CD4-positive, alpha-beta memory T cell (primary cell): ENCODE results near the gene GOLT1A. TPM values are rescaled to one million over a fixed set of nuclear protein-coding genes. Genes with fewer than 3 reads are reported as not detected.

Source experiments
- CTCF ChIA-PET: fragments of 350-600 bp; sonication (Branson Sonifier 250); formaldehyde crosslinking; loops from one replicate; lab custom pipeline; 2021; ENCODE audit warnings: inconsistent platforms; ENCODE audit not compliant: partially characterized antibody; lab: Charles Lee
- POLR2A ChIA-PET: fragments of 350-600 bp; sonication (Branson Sonifier 250); formaldehyde crosslinking; loops from one replicate; lab custom pipeline; 2021; ENCODE audit not compliant: partially characterized antibody; lab: Charles Lee
- DNase-seq, 5 donors: peaks; one replicate each; pipeline versions ENCODE4 v3.0.0 to v3.0.0-alpha.2; 2020 to 2022; ENCODE audit warnings: mixed read lengths in 1 of 5
- H3K27ac ChIP-seq: one replicate; pipeline ENCODE4 v1.7.0; 2013; ENCODE audit warnings: low read depth, low read length
- H3K27me3 ChIP-seq: 2 replicates; pipeline ENCODE4 v1.7.0; 2013; ENCODE audit warnings: mild to moderate bottlenecking, low read length, moderate library complexity; ENCODE audit not compliant: insufficient read depth
- H3K36me3 ChIP-seq: 2 replicates; pipeline ENCODE4 v1.7.0; 2013; ENCODE audit warnings: mild to moderate bottlenecking, low read length, moderate library complexity; ENCODE audit not compliant: insufficient read depth
- H3K4me1 ChIP-seq: 2 replicates; pipeline ENCODE4 v1.7.0; 2013; ENCODE audit warnings: mild to moderate bottlenecking, low read length, moderate library complexity; ENCODE audit not compliant: insufficient read depth
- H3K4me3 ChIP-seq, 2 donors: one replicate each; pipeline ENCODE4 v1.7.0; 2013; ENCODE audit warnings: low read length in 2 of 2, mild to moderate bottlenecking in 1 of 2
- H3K9me3 ChIP-seq, 2 donors: one replicate each; pipeline ENCODE4 v1.7.0; 2013; ENCODE audit warnings: low read length in 2 of 2, control low read depth in 1 of 2; ENCODE audit not compliant: control insufficient read depth in 1 of 2
- H3K27ac Mint-ChIP-seq, 7 donors: one replicate each; pipeline ENCODE4 v1.8.0; 2020 to 2021; ENCODE audit warnings: mixed read lengths in 7 of 7, mild to moderate bottlenecking in 6 of 7, inconsistent platforms in 3 of 7, moderate library complexity in 3 of 7
- H3K27me3 Mint-ChIP-seq, 2 donors: one replicate each; pipeline ENCODE4 v1.8.0; 2020 to 2021; ENCODE audit warnings: mixed read lengths in 2 of 2
- H3K36me3 Mint-ChIP-seq, 2 donors: one replicate each; pipeline ENCODE4 v1.8.0; 2020 to 2021; ENCODE audit warnings: mixed read lengths in 2 of 2, inconsistent platforms in 1 of 2, mild to moderate bottlenecking in 1 of 2
- H3K4me1 Mint-ChIP-seq, 4 donors: one replicate each; pipeline ENCODE4 v1.8.0; 2020 to 2021; ENCODE audit warnings: mixed read lengths in 4 of 4, mild to moderate bottlenecking in 1 of 4
- H3K4me3 Mint-ChIP-seq, 8 donors: one replicate each; pipeline ENCODE4 v1.8.0; 2020 to 2021; ENCODE audit warnings: mixed read lengths in 8 of 8, mild to moderate bottlenecking in 7 of 8, moderate library complexity in 6 of 8, inconsistent platforms in 3 of 8
- H3K9me3 Mint-ChIP-seq, 8 donors: one replicate each; pipeline ENCODE4 v1.8.0; 2020 to 2021; ENCODE audit warnings: mixed read lengths in 8 of 8, mild to moderate bottlenecking in 5 of 8, inconsistent platforms in 3 of 8, moderate library complexity in 1 of 8
- intact Hi-C: fragments of 100-400 bp; cut with micrococcal nuclease; formaldehyde crosslinking; loops from one replicate; pipeline ENCODE4 v1.15.1; 2023
- polyA plus RNA-seq, 2 donors: library from polyadenylated mRNA; unstranded; fragments of 300-500 nt; fragmentation: Illumina TruSeq; gene quantifications; one replicate each; pipeline ENCODE4 v1.2.3, GENCODE V29; 2021
- total RNA-seq, 2 experiments: library from RNA; stranded (reverse); gene quantifications; one replicate each; pipeline ENCODE4 v1.2.3, GENCODE V29; 2021

The GOLT1A gene
- total and polyA plus RNA-seq, 4 experiments from 2014 or later, result 0.39 to 0.54 (median 0.41) TPM; not detected in 1

- no peak overlapping the region for H3K27ac Mint-ChIP-seq
- Histone ChIP-seq H3K4me3 (no peak overlapping the region), H3K36me3 (no peaks in the 10 kb centered on the region), H3K9me3 (peaks cover 4 to 20% of the 10 kb centered on the region in 2 donors), H3K27me3 (no peaks in the 10 kb centered on the region), H3K4me1 (no peaks in the 10 kb centered on the region), H3K27ac (no peak overlapping the region)
- no peaks in the 10 kb centered on the region for H3K4me1 Mint-ChIP-seq
- no peak for DNase-seq
- CTCF ChIA-PET, result interaction anchor here (1.2 to 13.2 kb wide), 6 partner anchors 10 to 263 kb away, joined by 3 to 153 read pairs (median 6); no protein-coding TSS in a partner anchor
- POLR2A ChIA-PET, result no interaction called here
- peaks cover 5 to 56% (median 47%) of the 10 kb centered on the region in 8 donors for H3K9me3 Mint-ChIP-seq
- peaks cover 4 to 9% of the 10 kb centered on the region in 2 donors for H3K36me3 Mint-ChIP-seq
- peaks cover 0 to under 1% of the 10 kb centered on the region in 2 donors for H3K27me3 Mint-ChIP-seq
- intact Hi-C loops, result no loop called here
- H3K4me3 Mint-ChIP-seq, result no peak overlapping the region
These were observed 46.1 kb downstream of the GOLT1A start for GRCh38 chr1:204167730-204168129.

- Mint-ChIP-seq H3K4me1 (no peaks in the 10 kb centered on the region), H3K27me3 (peaks cover 2 to 3% of the 10 kb centered on the region in 2 donors), H3K4me3 (no peak within 1 kb of the TSS), H3K36me3 (peaks cover 4 to 6% of the 10 kb centered on the region in 2 donors), H3K9me3 (peaks cover 3 to 42% (median 34%) of the 10 kb centered on the region in 8 donors), H3K27ac (no peak within 1 kb of the TSS)
- ChIA-PET POLR2A (interaction anchor here (0.6 kb wide), 1 partner anchor 391 kb away, joined by 3 read pairs; no protein-coding TSS in a partner anchor), CTCF (interaction anchor here (1.1 to 13.2 kb wide), 4 partner anchors 24 to 197 kb away, joined by 3 to 153 read pairs (median 8); no protein-coding TSS in a partner anchor)
- Histone ChIP-seq H3K9me3 (peaks cover 4 to 20% of the 10 kb centered on the region in 2 donors), H3K27me3 (no peaks in the 10 kb centered on the region), H3K36me3 (no peaks in the 10 kb centered on the region), H3K27ac (no peak within 1 kb of the TSS), H3K4me3 (no peak within 1 kb of the TSS), H3K4me1 (no peaks in the 10 kb centered on the region)
- DNase-seq, result no peak
- intact Hi-C loops, result no loop called here
These were observed 47.6 kb downstream of the GOLT1A start, which contains the start of gene REN for GRCh38 chr1:204166219-204166618. Gene REN (minus strand): TSS chr1:204166337. CDS start chr1:204166293, 44 bp downstream.

- Mint-ChIP-seq H3K27me3 (peaks cover 2 to 4% of the 10 kb centered on the region in 2 donors), H3K27ac (no peak overlapping the region), H3K4me3 (no peak overlapping the region), H3K9me3 (peaks cover 0 to 12% (median 5%) of the 10 kb centered on the region in 8 donors), H3K36me3 (peaks cover 0 to 4% of the 10 kb centered on the region in 2 donors), H3K4me1 (no peaks in the 10 kb centered on the region)
- no peaks in the 10 kb centered on the region for H3K27me3 ChIP-seq
- no peaks in the 10 kb centered on the region for H3K36me3 ChIP-seq
- H3K9me3 ChIP-seq, result no peaks in the 10 kb centered on the region
- CTCF ChIA-PET, result interaction anchor here (0.6 to 13.2 kb wide), 25 partner anchors 8 to 645 kb away, joined by 3 to 153 read pairs (median 4); partner anchors contain the start of genes ETNK2, GOLT1A and PLEKHA6
- H3K4me3 ChIP-seq, result no peak overlapping the region
- peak; percentile 65 to 76 (median 68) for DNase-seq
- POLR2A ChIA-PET, result interaction anchor here (0.5 kb wide), 1 partner anchor 227 kb away, joined by 3 read pairs; no protein-coding TSS in a partner anchor
- no peak overlapping the region for H3K27ac ChIP-seq
- intact Hi-C loops, result loop anchor here (1.0 to 5.0 kb wide), 6 partner anchors 45 to 645 kb away; no protein-coding TSS in a partner anchor
- H3K4me1 ChIP-seq, result no peaks in the 10 kb centered on the region
These were observed 51.2 kb downstream of the GOLT1A start for GRCh38 chr1:204162494-204163074.

GRCh38 chr1:204161609-204162493, 51.9 kb downstream of the GOLT1A start:
- Mint-ChIP-seq H3K36me3 (no peaks in the 10 kb centered on the region), H3K4me1 (no peaks in the 10 kb centered on the region), H3K27me3 (peaks cover 2 to 4% of the 10 kb centered on the region in 2 donors), H3K27ac (no peak overlapping the region), H3K9me3 (peaks cover 0 to 4% (median 0%) of the 10 kb centered on the region in 8 donors), H3K4me3 (no peak overlapping the region)
- Histone ChIP-seq H3K4me1 (no peaks in the 10 kb centered on the region), H3K36me3 (no peaks in the 10 kb centered on the region), H3K9me3 (no peaks in the 10 kb centered on the region), H3K4me3 (no peak overlapping the region), H3K27me3 (no peaks in the 10 kb centered on the region), H3K27ac (no peak overlapping the region)
- CTCF ChIA-PET, result interaction anchor here (0.6 to 13.2 kb wide), 18 partner anchors 8 to 602 kb away, joined by 3 to 153 read pairs (median 4); partner anchors contain the start of gene ETNK2
- intact Hi-C loops, result loop anchor here (1.0 to 5.0 kb wide), 6 partner anchors 45 to 645 kb away; no protein-coding TSS in a partner anchor
- POLR2A ChIA-PET, result no interaction called here
- no peak for DNase-seq

- Histone ChIP-seq H3K27me3 (no peaks in the 10 kb centered on the region), H3K4me3 (no peak overlapping the region), H3K4me1 (no peaks in the 10 kb centered on the region), H3K36me3 (no peaks in the 10 kb centered on the region), H3K27ac (no peak overlapping the region), H3K9me3 (no peaks in the 10 kb centered on the region)
- intact Hi-C loops, result no loop called here
- CTCF ChIA-PET, result interaction anchor here (0.8 to 13.2 kb wide), 4 partner anchors 9 to 205 kb away, joined by 3 to 153 read pairs (median 5); no protein-coding TSS in a partner anchor
- POLR2A ChIA-PET, result no interaction called here
- Mint-ChIP-seq H3K27me3 (peaks cover 3 to 4% of the 10 kb centered on the region in 2 donors), H3K4me3 (no peak overlapping the region), H3K4me1 (no peaks in the 10 kb centered on the region), H3K27ac (peak overlapping the region in 1 of 7 donors; percentile 30), H3K9me3 (no peaks in the 10 kb centered on the region), H3K36me3 (no peaks in the 10 kb centered on the region)
- no peak for DNase-seq
These were observed 55.8 kb downstream of the GOLT1A start for GRCh38 chr1:204157962-204158361.

- no peak for DNase-seq
- Mint-ChIP-seq H3K4me3 (no peak overlapping the region), H3K9me3 (no peaks in the 10 kb centered on the region), H3K4me1 (peaks cover 0 to 1% (median 0%) of the 10 kb centered on the region in 4 donors), H3K36me3 (no peaks in the 10 kb centered on the region), H3K27me3 (peaks cover 2% of the 10 kb centered on the region in 2 donors), H3K27ac (no peak overlapping the region)
- no peaks in the 10 kb centered on the region for H3K36me3 ChIP-seq
- ChIA-PET CTCF (interaction anchor here (13.2 kb wide), 1 partner anchor 207 kb away, joined by 153 read pairs; no protein-coding TSS in a partner anchor), POLR2A (no interaction called here)
- H3K4me1 ChIP-seq, result peaks cover 8% of the 10 kb centered on the region
- intact Hi-C loops, result no loop called here
- H3K27ac ChIP-seq, result no peak overlapping the region
- H3K9me3 ChIP-seq, result no peaks in the 10 kb centered on the region
- no peak overlapping the region for H3K4me3 ChIP-seq
- H3K27me3 ChIP-seq, result no peaks in the 10 kb centered on the region
These were observed 57.9 kb downstream of the GOLT1A start for GRCh38 chr1:204155881-204156280.
